IPS-20b (cell line): ENCODE results near the gene ENDOD1.
"Not testable (repeated sequence)": the region's sequence is repeated elsewhere in the genome, so short reads cannot be mapped to it uniquely, and the experiment has no call there.

Experiments
- H3K27ac ChIP-seq: one replicate; pipeline ENCODE4 v1.5.1; 2013; ENCODE audit warnings: low read length
- H3K27me3 ChIP-seq: 2 replicates; pipeline ENCODE4 v1.6.1; 2013; ENCODE audit warnings: mild to moderate bottlenecking, low read length, inconsistent platforms; ENCODE audit not compliant: insufficient read depth
- H3K36me3 ChIP-seq: 2 replicates; pipeline ENCODE4 v1.6.1; 2013; ENCODE audit warnings: low read depth, mild to moderate bottlenecking, inconsistent platforms, low read length, moderate library complexity; ENCODE audit not compliant: insufficient read depth
- H3K4me1 ChIP-seq: 2 replicates; pipeline ENCODE4 v1.6.1; 2013; ENCODE audit warnings: mild to moderate bottlenecking, control low read depth, inconsistent platforms, low read length, moderate library complexity; ENCODE audit not compliant: insufficient read depth
- H3K4me3 ChIP-seq: 2 replicates; pipeline ENCODE4 v1.5.1; 2013; ENCODE audit warnings: mild to moderate bottlenecking, low read length, inconsistent platforms
- H3K9ac ChIP-seq: 2 replicates; pipeline ENCODE4 v1.6.1; 2013; ENCODE audit warnings: low read depth, mild to moderate bottlenecking, inconsistent platforms, low read length, moderate library complexity
- H3K9me3 ChIP-seq: 2 replicates; pipeline ENCODE4 v1.6.1; 2013; ENCODE audit warnings: mild to moderate bottlenecking, low read depth, low read length, inconsistent platforms; ENCODE audit not compliant: insufficient read depth

Gene ENDOD1

DNA sequence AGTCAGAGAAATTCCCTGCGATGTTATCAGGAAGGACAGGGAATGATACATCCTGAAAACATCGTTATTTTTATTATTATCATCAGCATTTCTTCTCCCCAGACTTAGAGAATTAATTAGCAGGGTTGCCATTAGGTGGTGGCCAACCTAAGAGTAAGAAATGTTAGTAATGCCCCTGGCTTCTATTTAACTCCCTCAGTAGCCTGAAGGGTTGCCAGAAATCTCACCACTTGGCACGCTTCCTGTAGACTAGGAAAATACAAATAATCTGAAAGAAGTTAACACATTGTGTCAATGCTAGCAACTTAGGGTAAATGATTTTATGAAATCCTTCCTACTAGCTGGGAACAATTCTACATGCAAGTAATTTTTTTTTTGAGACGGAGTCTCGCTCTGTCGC lies 45.5 kb downstream of the ENDOD1 start:
- Histone ChIP-seq H3K27me3 (peaks cover 4% of the 10 kb centered on the region; the same call in 1 of the 2 replicates), H3K9ac (no peak overlapping the region), H3K4me1 (no peaks in the 10 kb centered on the region), H3K36me3 (no peaks in the 10 kb centered on the region), H3K9me3 (no peaks in the 10 kb centered on the region), H3K4me3 (no peak overlapping the region), H3K27ac (no peak overlapping the region)

DNA sequence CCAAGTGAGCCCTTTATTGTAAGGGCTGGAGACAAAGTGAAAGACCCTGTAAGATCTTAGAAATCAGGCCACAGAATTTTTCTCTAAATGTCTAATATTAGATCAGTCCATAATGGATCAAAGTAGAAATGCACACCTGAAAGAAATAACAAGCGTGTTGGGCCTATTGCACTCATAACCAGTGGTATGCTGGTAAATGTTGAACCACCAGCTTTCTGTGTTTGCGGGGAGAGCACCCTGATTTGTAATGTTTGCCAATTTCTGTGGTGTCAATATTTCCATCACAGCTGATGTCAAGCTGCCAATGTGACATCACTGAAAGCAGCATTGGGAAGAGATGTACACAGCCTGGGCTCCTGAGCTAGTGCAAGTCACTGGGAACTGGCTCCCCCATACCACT lies 46.2 kb downstream of the ENDOD1 start:
- H3K27me3 ChIP-seq = peaks cover 11% of the 10 kb centered on the region; the same call in 1 of the 2 replicates
- no peaks in the 10 kb centered on the region for H3K9me3 ChIP-seq
- H3K9ac ChIP-seq = no peak overlapping the region
- H3K27ac ChIP-seq = no peak overlapping the region
- H3K36me3 ChIP-seq = no peaks in the 10 kb centered on the region
- H3K4me1 ChIP-seq = no peaks in the 10 kb centered on the region
- no peak overlapping the region for H3K4me3 ChIP-seq

DNA sequence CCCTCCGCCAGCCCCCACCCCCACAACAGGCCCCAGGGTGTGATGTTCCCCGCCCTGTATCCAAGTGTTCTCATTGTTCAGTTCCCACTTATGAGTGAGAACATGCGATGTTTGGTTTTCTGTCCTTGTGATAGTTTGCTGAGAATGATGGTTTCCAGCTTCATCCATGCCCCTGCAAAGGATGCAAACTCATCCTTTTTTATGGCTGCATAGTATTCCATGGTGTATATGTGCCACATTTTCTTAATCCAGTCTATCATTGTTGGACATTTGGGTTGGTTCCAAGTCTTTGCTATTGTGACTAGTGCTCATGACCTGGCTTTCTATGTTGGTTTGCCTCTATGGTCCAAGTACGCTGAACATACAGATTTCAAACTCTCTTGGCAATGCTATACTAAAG lies 47.1 kb downstream of the ENDOD1 start:
- peaks cover 20% of the 10 kb centered on the region; the same call in 1 of the 2 replicates for H3K27me3 ChIP-seq

DNA sequence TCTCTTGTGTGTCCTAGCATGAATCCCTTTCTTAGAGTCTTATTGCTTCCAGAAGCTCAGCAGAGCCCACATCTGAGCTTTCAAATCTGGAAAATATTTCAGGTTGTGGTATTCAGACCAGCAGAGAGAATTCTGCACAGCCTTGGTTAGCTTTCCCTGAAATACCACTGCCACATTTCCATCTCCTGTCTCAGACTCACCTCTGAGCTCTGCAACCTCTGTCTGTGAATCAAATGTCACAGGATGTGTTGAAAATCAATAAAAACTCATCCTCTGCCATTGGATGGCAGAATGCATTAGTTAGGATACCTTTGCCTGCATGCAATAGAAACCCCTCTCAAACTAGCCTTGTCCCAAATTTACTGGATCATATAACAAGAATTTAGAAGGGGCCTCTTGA lies 47.7 kb downstream of the ENDOD1 start:
- H3K4me1 ChIP-seq = no peaks in the 10 kb centered on the region
- no peaks in the 10 kb centered on the region for H3K9me3 ChIP-seq
- H3K36me3 ChIP-seq = no peaks in the 10 kb centered on the region
- H3K4me3 ChIP-seq = no peak overlapping the region
- no peak overlapping the region for H3K27ac ChIP-seq
- H3K27me3 ChIP-seq = peaks cover 25% of the 10 kb centered on the region
- no peak overlapping the region for H3K9ac ChIP-seq

More for the DNA sequence above, 47.1 kb downstream of the ENDOD1 start:
- H3K4me3 ChIP-seq, H3K9ac ChIP-seq, H3K9me3 ChIP-seq, H3K27ac ChIP-seq, H3K36me3 ChIP-seq, H3K4me1 ChIP-seq: not testable (repeated sequence)

DNA sequence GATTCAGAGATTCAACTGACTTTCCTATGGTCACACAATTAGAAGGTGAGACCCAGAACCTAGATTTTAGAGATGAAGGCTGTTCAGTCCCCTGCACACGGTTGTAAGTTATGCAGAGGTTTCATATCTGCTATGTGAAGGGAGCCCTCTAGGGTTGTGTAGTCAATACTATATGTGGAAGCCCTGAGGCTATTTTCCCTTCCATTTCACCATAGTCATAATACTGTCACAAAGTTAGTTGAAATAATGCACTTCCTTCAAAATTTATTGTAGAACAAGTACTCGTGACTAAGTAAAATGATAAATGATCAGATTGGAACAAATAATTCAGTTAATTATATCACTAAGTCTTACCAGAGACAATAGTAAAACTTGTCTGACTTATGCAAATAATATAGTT lies 48.8 kb downstream of the ENDOD1 start:
- H3K27me3 ChIP-seq = peaks cover 37% of the 10 kb centered on the region
- no peaks in the 10 kb centered on the region for H3K9me3 ChIP-seq
- no peak overlapping the region for H3K27ac ChIP-seq
- H3K9ac ChIP-seq = no peak overlapping the region
- H3K4me1 ChIP-seq = no peaks in the 10 kb centered on the region
- no peaks in the 10 kb centered on the region for H3K36me3 ChIP-seq
- no peak overlapping the region for H3K4me3 ChIP-seq

DNA sequence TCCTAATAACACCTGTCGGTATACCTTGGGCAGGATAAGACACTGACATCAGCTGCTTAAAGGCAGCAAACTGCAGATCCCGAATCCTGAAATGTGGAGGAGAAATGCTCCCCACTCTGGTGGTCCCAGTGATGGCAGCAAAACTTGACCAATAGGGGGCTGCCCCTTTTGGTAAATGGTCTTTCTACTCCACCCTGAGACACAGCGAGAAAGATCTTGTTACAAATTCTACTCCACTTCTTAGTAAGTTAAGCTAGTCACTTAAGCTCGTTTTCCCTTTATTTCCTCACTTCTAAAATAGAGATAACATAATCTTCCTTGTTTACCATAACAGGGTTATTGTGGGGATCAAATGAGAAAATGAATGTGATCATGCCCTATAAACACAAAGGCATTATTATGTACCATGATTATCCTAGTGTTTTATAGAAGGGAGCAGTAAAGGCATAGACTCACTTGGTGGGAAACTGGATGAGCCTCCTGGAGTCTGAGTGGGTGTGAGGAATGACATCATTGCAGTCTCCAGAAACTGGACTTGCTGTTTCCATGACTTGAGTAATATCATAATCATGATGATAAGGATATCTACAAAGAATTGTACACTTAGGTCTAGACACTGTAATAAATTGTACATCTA lies 50.9 kb downstream of the ENDOD1 start:
- Histone ChIP-seq H3K4me1 (no peaks in the 10 kb centered on the region), H3K9ac (no peak overlapping the region), H3K36me3 (no peaks in the 10 kb centered on the region), H3K9me3 (no peaks in the 10 kb centered on the region), H3K27me3 (peaks cover 57% of the 10 kb centered on the region), H3K27ac (no peak overlapping the region), H3K4me3 (no peak overlapping the region)

DNA sequence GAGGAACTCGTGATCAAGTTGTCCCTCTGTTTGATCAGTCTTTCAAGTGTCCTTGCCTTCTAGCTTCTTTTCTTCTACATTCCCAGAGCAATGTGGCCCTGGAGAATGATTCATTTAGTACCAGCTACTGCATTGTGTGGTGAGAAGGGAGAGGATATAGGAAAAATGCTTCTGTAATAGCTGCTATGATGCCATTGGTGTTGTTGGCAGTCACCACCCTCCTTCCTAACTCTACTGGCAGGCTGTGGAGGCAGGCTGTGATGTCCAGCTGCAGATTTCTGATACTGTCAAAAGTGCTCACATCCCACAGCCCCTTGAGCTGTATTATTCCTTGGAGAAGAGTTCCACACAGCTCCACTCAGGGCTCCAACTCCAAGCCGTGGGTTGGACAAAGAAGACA lies 52.8 kb downstream of the ENDOD1 start:
- H3K27ac ChIP-seq = no peak overlapping the region
- H3K9ac ChIP-seq = no peak overlapping the region
- H3K27me3 ChIP-seq = peaks cover 76% of the 10 kb centered on the region
- no peaks in the 10 kb centered on the region; the same call in 1 of the 2 replicates for H3K4me1 ChIP-seq
- no peaks in the 10 kb centered on the region for H3K9me3 ChIP-seq
- H3K36me3 ChIP-seq = no peaks in the 10 kb centered on the region
- no peak overlapping the region for H3K4me3 ChIP-seq

DNA sequence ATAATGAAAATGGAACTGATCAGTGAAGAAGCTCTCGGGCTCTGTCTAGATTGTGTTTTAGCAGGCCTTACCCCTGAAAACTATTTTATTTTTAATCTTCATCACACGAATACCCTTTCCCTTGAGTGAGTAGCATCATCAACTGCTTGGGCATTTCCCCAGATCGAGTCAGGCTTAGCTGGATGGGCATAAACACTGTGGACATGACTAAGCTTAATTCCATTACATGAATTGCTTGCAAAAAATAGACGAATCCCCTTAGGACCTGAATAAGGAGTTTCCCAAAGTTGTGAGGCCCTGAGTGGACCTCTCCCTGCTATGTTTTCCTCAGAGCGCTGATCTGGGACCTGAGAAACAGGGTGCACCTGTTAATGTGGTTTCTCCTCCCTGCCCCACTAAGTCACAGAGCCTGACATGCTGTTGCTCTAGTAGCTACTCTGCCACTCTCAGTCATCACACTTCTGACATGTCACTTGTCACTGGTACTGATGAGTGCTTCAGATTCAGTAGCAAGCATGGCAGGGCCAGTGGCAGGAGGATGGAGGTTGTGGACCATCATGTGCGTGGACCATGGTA lies 53.5 kb downstream of the ENDOD1 start:
- Histone ChIP-seq H3K9ac (no peak overlapping the region), H3K36me3 (no peaks in the 10 kb centered on the region), H3K4me3 (no peak overlapping the region), H3K9me3 (no peaks in the 10 kb centered on the region), H3K27me3 (peaks cover 84% of the 10 kb centered on the region), H3K27ac (no peak overlapping the region), H3K4me1 (no peaks in the 10 kb centered on the region; the same call in 1 of the 2 replicates)

DNA sequence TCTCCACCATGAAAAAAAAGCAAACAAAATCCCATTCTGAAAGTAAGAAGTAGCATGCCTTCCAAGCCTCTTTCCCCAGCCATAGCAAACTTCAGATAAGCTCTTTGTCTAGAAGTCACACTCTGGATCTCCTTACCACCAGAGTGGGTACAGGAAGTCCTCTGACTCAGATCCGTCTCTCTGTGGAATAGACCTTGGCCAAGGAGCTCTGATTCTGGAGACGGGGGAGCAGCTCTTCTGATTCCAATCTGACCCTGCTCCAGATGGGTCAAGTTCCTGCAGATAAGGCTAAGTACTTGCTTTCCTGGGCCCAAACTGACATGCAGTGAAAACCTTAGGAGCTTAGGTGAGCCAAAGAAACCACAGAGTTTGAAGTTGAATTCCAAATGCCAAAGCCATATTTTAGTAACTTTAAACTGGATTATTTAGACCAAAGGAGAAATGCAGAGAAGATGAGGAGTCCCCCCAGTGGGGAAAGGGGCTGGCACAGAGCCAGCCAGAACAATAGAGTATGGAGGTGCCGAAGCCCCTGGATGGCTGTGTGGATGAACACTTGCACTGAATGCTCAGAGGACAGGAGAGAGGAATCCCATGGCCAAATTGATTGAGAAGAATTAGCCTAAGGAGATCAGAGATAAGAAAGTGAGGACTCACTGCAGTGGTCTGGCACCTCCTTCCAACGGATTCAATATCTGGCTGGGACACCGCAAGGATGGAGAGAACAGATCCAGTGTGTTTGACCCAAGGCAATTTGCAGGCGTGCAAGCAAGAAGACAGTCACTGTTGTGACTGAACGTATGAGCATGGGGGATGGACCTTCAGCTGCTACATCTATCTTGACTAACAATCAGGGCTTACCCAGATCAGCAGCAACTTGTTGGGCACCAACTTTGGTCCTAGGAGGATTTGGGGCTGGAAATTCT lies 54.9 kb downstream of the ENDOD1 start:
- Histone ChIP-seq H3K27ac (no peak overlapping the region), H3K9ac (no peak overlapping the region), H3K4me1 (no peaks in the 10 kb centered on the region; the same call in 1 of the 2 replicates), H3K36me3 (no peaks in the 10 kb centered on the region), H3K4me3 (no peak overlapping the region), H3K9me3 (no peaks in the 10 kb centered on the region), H3K27me3 (peaks cover 98% of the 10 kb centered on the region)

DNA sequence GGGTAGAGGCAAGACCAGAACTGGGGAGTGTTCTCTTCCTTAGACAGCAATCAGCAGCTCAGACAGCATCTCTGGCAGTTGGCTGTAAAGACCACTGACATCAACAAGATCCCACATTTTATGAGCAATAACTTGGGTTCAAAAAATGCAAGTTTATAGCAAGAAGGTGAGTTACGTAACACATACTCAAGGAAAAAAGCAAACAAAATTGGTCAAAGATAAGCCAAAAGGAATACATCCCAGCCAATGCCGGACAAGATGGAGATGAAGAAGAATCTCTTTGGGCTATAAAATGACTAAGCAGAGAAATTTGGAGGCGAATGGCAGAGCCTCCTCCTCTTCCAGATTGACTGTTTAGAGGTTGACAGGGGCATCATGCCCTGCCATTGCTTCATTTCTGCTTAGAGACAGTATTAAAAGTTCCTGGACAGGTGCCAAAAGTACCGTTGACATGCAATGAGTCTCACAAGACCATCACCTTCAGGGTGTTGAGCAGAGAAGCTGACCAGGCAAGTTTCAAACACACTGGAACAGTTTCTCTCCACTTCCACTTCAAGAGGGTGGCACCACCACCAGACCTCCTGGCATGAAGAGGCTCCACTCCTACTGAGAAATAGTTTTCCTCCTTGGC lies 55.9 kb downstream of the ENDOD1 start:
- no peaks in the 10 kb centered on the region; the same call in 1 of the 2 replicates for H3K4me1 ChIP-seq
- H3K9ac ChIP-seq = no peak overlapping the region
- no peak overlapping the region for H3K4me3 ChIP-seq
- H3K36me3 ChIP-seq = no peaks in the 10 kb centered on the region
- peaks cover 100% of the 10 kb centered on the region for H3K27me3 ChIP-seq
- H3K27ac ChIP-seq = no peak overlapping the region
- no peaks in the 10 kb centered on the region for H3K9me3 ChIP-seq

DNA sequence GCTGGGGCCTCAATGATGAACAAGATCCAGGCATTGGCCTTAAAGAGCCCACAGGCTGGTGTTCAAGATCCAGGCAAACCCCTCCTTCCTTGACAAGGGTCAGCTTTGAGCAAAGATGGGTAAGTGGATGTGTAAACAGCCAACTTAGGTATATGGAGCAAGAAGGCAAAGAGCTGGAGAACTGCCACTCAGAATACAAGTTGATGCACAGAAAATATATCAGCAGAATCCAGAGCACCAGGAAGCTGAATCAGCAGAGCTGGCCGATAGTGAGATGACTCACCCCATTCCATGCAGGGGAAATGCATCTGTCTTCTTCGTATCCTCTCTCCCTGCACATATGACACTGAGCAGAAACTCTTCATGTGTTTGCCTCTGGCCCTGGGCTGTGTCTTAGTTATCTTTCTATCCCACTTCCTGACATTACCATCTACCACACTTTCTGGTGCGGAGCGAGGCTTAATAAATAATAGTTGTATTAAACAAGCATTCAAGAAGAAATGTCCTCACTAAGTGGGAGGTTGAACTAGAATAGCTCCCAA lies 57.8 kb downstream of the ENDOD1 start:
- H3K4me3 ChIP-seq = no peak overlapping the region
- no peaks in the 10 kb centered on the region; the same call in 1 of the 2 replicates for H3K4me1 ChIP-seq
- H3K27ac ChIP-seq = no peak overlapping the region

More for the DNA sequence above, 57.8 kb downstream of the ENDOD1 start:
- Histone ChIP-seq H3K9ac (no peak overlapping the region), H3K36me3 (no peaks in the 10 kb centered on the region), H3K9me3 (no peaks in the 10 kb centered on the region), H3K27me3 (peaks cover 89% of the 10 kb centered on the region)
